ENCODE measurements around the gene TMUB1.

DNA sequence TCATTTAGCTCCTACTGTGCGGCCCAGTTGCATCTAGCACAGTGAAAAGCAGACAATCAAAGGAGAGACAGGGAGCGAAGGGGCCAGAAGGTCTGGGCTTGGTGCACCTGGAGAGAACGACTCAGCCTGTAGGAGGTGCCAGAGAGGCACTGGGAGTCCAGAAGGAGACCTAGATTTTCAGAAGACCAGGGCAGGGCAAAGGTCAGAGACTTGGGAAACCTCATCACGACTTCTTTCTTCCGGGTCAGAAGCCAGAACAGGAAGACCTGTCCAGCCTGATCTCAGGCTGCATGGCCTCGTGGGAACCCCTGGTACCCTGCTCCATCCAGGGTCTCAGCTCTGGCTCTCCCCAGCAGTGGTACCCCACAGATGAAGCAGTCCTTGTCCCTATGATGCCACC, 8.1 kb upstream of the TMUB1 start:
- TF ChIP-seq, protein P1, sequence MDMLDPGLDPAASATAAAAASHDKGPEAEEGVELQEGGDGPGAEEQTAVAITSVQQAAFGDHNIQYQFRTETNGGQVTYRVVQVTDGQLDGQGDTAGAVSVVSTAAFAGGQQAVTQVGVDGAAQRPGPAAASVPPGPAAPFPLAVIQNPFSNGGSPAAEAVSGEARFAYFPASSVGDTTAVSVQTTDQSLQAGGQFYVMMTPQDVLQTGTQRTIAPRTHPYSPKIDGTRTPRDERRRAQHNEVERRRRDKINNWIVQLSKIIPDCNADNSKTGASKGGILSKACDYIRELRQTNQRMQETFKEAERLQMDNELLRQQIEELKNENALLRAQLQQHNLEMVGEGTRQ (IDR thresholded peaks at IDR 0.05), result no peak
- no peak for TF ChIP-seq JUN (IDR thresholded peaks at IDR 0.05)
- TF ChIP-seq EP300 (IDR thresholded peaks at IDR 0.05), result no peak
- 0 out of 5 replicates have a peak, but pooled peaks of 1 of the 2 experiments have one; percentile 26 for TF ChIP-seq RAD21 (conservative IDR thresholded peaks at IDR 0.05 in 1 of 2, IDR thresholded peaks at IDR 0.05 in 1 of 2)
- TF ChIP-seq SREBF2 (IDR thresholded peaks at IDR 0.05), result no peak
- no peak for TF ChIP-seq MAFK (IDR thresholded peaks at IDR 0.05; ENCODE audit: partially characterized antibody)
- no peak for TF ChIP-seq POLR2A (IDR thresholded peaks at IDR 0.05; ENCODE audit: low read length)
- no peak for TF ChIP-seq SMC3 (IDR thresholded peaks at IDR 0.05)
- TF ChIP-seq, protein P2, sequence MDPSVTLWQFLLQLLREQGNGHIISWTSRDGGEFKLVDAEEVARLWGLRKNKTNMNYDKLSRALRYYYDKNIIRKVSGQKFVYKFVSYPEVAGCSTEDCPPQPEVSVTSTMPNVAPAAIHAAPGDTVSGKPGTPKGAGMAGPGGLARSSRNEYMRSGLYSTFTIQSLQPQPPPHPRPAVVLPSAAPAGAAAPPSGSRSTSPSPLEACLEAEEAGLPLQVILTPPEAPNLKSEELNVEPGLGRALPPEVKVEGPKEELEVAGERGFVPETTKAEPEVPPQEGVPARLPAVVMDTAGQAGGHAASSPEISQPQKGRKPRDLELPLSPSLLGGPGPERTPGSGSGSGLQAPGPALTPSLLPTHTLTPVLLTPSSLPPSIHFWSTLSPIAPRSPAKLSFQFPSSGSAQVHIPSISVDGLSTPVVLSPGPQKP (IDR thresholded peaks at IDR 0.05; ENCODE audit: low read depth, low read length), result no peak
- TF ChIP-seq, protein P3, sequence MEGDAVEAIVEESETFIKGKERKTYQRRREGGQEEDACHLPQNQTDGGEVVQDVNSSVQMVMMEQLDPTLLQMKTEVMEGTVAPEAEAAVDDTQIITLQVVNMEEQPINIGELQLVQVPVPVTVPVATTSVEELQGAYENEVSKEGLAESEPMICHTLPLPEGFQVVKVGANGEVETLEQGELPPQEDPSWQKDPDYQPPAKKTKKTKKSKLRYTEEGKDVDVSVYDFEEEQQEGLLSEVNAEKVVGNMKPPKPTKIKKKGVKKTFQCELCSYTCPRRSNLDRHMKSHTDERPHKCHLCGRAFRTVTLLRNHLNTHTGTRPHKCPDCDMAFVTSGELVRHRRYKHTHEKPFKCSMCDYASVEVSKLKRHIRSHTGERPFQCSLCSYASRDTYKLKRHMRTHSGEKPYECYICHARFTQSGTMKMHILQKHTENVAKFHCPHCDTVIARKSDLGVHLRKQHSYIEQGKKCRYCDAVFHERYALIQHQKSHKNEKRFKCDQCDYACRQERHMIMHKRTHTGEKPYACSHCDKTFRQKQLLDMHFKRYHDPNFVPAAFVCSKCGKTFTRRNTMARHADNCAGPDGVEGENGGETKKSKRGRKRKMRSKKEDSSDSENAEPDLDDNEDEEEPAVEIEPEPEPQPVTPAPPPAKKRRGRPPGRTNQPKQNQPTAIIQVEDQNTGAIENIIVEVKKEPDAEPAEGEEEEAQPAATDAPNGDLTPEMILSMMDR (IDR thresholded peaks at IDR 0.05), result peak; percentile 46
- TF ChIP-seq POLR2AphosphoS2 (conservative IDR thresholded peaks at IDR 0.05; ENCODE audit: low read length), result no peak
- TF ChIP-seq EHMT2 (IDR thresholded peaks at IDR 0.05; ENCODE audit: low read depth), result no peak
- TF ChIP-seq, protein P4, sequence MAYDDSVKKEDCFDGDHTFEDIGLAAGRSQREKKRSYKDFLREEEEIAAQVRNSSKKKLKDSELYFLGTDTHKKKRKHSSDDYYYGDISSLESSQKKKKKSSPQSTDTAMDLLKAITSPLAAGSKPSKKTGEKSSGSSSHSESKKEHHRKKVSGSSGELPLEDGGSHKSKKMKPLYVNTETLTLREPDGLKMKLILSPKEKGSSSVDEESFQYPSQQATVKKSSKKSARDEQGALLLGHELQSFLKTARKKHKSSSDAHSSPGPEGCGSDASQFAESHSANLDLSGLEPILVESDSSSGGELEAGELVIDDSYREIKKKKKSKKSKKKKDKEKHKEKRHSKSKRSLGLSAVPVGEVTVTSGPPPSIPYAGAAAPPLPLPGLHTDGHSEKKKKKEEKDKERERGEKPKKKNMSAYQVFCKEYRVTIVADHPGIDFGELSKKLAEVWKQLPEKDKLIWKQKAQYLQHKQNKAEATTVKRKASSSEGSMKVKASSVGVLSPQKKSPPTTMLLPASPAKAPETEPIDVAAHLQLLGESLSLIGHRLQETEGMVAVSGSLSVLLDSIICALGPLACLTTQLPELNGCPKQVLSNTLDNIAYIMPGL (CRISPR knock-in tag; IDR thresholded peaks at IDR 0.05; ENCODE audit: borderline replicate concordance), result no peak
- TF ChIP-seq, protein P5, sequence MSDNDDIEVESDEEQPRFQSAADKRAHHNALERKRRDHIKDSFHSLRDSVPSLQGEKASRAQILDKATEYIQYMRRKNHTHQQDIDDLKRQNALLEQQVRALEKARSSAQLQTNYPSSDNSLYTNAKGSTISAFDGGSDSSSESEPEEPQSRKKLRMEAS (IDR thresholded peaks at IDR 0.05), result no peak
